Cardiac fibroblast (primary cell): ENCODE measurements around the gene GSDMA.
"Not testable (repeated sequence)": the region's sequence is repeated elsewhere in the genome, so short reads cannot be mapped to it uniquely, and the experiment has no call there.

ENCODE experiments used
- DNase-seq, 2 donors: peaks; one replicate each; pipeline versions ENCODE4 v3.0.0 to v3.0.0-alpha.2; 2010; ENCODE audit warnings: low read depth in 2 of 2
- H3K4me3 ChIP-seq, 2 donors: replicated peaks in 1 of 2; 1 replicate in 1 of 2; 2 replicates in 1 of 2; pipeline ENCODE4 v1.5.1; 2011; ENCODE audit warnings: low read depth in 2 of 2, low read length in 2 of 2, mild to moderate bottlenecking in 2 of 2, moderate library complexity in 1 of 2
- TF ChIP-seq, protein P1 (sequence below): IDR thresholded peaks from one replicate; pipeline ENCODE4 v1.5.1; 2011; ENCODE audit warnings: low read depth, mild to moderate bottlenecking, low read length, inconsistent platforms

The GSDMA gene

DNA sequence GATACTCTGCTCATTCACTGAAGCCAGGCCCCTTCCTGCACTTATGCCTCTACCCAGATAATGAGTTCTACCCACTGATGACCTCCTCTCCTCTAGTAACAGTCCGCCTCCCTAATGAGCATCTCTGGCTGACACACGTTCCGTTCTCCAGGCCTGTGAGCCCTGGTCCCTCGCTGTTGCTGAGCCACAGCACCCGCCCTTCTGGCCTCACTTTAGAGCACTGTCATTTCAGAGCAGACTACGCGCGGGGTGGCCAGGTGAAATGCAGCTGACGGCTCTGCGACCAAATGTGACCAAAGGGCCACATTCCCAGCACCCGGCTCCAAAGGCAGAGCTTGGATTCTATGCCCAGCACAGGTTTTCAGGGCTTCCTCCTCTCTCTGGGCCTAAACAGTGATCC is 31.6 kb downstream of the GSDMA start:
- TF ChIP-seq, protein P1, sequence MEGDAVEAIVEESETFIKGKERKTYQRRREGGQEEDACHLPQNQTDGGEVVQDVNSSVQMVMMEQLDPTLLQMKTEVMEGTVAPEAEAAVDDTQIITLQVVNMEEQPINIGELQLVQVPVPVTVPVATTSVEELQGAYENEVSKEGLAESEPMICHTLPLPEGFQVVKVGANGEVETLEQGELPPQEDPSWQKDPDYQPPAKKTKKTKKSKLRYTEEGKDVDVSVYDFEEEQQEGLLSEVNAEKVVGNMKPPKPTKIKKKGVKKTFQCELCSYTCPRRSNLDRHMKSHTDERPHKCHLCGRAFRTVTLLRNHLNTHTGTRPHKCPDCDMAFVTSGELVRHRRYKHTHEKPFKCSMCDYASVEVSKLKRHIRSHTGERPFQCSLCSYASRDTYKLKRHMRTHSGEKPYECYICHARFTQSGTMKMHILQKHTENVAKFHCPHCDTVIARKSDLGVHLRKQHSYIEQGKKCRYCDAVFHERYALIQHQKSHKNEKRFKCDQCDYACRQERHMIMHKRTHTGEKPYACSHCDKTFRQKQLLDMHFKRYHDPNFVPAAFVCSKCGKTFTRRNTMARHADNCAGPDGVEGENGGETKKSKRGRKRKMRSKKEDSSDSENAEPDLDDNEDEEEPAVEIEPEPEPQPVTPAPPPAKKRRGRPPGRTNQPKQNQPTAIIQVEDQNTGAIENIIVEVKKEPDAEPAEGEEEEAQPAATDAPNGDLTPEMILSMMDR: no peak
- H3K4me3 ChIP-seq: no peak overlapping the region
- DNase-seq: no peak

DNA sequence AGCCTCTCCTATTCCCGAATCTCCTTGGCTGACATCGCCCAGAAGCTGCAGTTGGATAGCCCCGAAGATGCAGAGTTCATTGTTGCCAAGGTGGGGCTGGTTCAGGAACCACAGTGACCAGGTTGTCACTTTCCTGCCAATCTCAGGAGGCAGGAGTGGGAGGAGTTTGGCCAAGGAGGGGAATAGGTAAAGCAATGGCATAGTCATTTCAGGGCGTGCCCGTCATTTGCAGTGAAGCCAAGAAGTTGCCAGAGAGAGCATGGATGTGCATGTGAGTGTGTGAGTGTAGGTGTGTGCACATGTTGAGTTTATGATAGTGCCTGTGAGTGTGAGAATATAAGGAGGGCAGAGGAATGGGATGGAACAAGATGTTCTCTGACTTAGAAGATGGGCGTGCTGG is 32.6 kb downstream of the GSDMA start:
- TF ChIP-seq, protein P1: no peak
- DNase-seq: no peak
- no peak overlapping the region for H3K4me3 ChIP-seq

DNA sequence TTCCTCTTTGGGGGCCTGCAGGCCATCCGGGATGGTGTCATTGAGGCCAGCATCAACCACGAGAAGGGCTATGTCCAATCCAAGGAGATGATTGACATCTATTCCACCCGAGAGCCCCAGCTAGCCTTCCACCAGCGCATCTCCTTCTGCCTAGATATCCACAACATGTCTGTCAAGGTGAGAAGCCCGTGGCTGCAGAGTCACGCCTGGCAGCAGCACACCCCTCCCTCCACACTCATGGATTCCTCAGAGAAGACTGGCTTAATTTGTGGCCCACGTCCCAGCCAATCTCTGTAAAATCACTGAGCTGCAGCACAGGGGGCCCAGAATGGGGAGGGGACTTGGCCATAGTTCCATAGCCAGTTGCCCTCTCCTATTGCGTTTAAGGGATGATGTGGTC is 33.4 kb downstream of the GSDMA start:
- no peak overlapping the region for H3K4me3 ChIP-seq
- TF ChIP-seq, protein P1: no peak
- no peak for DNase-seq

DNA sequence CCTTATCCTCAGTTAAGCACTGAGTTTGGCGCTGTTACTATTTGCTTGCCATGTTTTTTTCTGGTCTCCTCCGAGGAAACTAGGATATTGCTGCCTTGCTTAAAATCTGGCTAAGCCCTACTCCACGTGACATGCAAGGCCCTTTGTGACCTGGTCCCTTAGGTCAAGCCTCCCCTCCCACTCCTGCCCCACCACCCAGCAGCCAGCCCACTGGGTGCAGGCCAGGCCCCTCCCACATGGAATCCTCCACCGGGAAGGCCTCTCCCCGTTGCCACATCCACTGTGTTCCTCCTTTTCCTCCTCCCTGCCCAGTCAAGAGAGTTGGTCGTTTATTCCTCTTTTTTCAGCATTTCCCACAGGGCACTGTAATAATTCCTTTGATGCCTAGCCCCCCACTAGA is 34.0 kb downstream of the GSDMA start:
- DNase-seq: no peak
- H3K4me3 ChIP-seq: no peak overlapping the region
- TF ChIP-seq, protein P1: no peak

DNA sequence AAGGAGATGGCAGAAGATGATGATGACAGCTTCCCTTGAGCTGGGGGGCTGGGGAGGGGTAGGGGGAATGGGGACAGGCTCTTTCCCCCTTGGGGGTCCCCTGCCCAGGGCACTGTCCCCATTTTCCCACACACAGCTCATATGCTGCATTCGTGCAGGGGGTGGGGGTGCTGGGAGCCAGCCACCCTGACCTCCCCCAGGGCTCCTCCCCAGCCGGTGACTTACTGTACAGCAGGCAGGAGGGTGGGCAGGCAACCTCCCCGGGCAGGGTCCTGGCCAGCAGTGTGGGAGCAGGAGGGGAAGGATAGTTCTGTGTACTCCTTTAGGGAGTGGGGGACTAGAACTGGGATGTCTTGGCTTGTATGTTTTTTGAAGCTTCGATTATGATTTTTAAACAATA is 34.7 kb downstream of the GSDMA start:
- TF ChIP-seq, protein P1: no peak
- DNase-seq: no peak
- H3K4me3 ChIP-seq: no peak overlapping the region

DNA sequence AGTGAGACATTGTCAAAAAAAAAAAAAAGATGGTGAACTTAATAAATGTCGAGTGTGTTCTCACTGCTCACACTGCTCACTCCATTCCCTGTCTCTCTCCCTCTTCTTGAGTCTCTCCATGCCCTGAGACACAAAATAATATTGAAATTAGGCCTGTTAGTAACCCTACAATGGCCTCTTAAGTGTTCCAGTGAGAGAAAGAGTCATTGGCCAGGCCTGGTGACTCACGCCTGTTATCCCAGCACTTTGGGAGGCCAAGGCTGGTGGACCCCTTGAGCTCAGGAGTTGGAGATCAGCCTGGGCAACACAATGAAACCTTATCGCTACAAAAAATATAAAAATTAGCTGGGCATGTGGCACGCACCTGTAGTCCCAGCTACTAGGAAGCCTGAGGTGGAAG is 36.3 kb downstream of the GSDMA start:
- H3K4me3 ChIP-seq: no peak overlapping the region
- TF ChIP-seq, protein P1: no peak
- DNase-seq: peak in 1 of 2 donors; percentile 32

DNA sequence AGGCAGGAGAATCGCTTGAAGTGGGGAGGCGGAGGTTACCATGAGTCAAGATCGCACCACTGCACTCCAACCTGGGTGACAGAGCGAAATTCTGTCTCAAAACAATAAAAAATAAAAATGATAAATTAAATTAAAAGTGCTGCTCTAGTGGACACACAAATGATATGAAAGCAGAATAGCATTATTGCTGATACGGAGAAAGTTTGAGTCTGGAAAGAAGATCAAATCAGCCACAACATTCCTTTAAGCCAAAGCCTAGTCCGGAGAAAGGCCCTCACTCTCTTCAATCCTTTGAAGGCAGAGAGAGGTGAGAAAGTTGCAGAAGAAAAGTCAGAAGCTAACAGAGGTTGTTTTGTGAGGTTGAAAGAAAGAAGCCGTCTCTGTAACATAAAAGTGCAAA is 37.4 kb downstream of the GSDMA start:
- TF ChIP-seq, protein P1: no peak
- no peak overlapping the region for H3K4me3 ChIP-seq
- no peak for DNase-seq

DNA sequence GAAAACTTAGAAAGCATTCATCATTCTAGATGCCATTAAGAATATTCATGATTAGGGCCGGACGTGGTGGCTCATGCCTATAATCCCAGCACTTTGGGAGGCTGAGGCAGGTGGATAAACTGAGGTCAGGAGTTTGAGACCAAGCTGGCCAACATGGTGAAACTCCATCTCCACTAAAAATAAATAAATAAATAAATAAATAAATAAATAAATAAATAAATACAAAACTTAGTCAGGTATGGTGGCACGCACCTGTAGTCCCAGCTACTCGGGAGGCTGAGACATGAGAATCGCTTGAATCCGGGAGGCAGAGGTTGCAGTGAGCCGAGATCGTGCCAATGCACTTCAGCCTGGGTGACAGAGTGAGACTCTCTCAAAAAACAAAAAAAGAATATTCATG is 38.5 kb downstream of the GSDMA start:
- DNase-seq, H3K4me3 ChIP-seq: not testable (repeated sequence)
